GM06990 (cell line): Measurements from ENCODE around the gene PAX5.
A peak's percentile ranks its signal among the peaks of the same experiment; 100 is the strongest.

Experiments
- DNase-seq: peaks from one replicate; pipeline ENCODE4 v3.0.0-alpha.2; 2011; ENCODE audit not compliant: insufficient read length; ENCODE audit errors: extremely low read depth
- H3K27me3 ChIP-seq: replicated peaks from 2 replicates; pipeline ENCODE4 v1.6.0; 2011; ENCODE audit warnings: low read length; ENCODE audit not compliant: control insufficient read depth, insufficient read depth
- H3K36me3 ChIP-seq: 2 replicates; pipeline ENCODE4 v1.5.1; 2011; ENCODE audit warnings: low read length; ENCODE audit not compliant: control insufficient read depth, insufficient read depth
- H3K4me3 ChIP-seq: replicated peaks from 2 replicates; pipeline ENCODE4 v1.5.1; 2011; ENCODE audit warnings: low read depth, mild to moderate bottlenecking, control low read depth, low read length
- TF ChIP-seq, protein P1 (sequence below): IDR thresholded peaks from 2 replicates; pipeline ENCODE4 v1.5.1; 2011; ENCODE audit warnings: low read length, control low read depth, mild to moderate bottlenecking, inconsistent platforms; ENCODE audit not compliant: insufficient read depth, poor library complexity, severe bottlenecking

PAX5 gene

DNA sequence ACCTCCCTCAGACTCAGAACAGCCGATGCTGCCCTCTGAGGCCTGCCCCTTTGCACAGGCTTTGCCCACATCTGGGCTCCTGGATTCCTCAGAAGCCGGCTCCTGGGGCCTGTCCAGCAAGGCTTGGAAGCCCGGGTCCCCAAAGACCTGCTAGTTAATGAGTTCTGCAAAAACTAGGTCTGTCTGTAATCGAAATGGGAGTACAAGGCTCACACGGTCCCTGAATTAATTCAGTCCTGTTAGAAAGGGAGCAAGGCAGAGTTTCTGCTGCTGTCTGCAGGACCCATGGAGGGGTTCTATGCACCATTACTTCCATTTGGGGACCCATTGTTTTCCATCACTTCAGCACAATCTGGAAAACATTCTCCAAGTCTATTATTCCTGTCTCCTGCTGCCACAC is 239.6 kb downstream of the PAX5 start:
- TF ChIP-seq, protein P1, sequence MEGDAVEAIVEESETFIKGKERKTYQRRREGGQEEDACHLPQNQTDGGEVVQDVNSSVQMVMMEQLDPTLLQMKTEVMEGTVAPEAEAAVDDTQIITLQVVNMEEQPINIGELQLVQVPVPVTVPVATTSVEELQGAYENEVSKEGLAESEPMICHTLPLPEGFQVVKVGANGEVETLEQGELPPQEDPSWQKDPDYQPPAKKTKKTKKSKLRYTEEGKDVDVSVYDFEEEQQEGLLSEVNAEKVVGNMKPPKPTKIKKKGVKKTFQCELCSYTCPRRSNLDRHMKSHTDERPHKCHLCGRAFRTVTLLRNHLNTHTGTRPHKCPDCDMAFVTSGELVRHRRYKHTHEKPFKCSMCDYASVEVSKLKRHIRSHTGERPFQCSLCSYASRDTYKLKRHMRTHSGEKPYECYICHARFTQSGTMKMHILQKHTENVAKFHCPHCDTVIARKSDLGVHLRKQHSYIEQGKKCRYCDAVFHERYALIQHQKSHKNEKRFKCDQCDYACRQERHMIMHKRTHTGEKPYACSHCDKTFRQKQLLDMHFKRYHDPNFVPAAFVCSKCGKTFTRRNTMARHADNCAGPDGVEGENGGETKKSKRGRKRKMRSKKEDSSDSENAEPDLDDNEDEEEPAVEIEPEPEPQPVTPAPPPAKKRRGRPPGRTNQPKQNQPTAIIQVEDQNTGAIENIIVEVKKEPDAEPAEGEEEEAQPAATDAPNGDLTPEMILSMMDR, result no peak
- Histone ChIP-seq H3K36me3 (no peaks in the 10 kb centered on the region), H3K27me3 (no peaks in the 10 kb centered on the region), H3K4me3 (no peak overlapping the region)
- no peak for DNase-seq

DNA sequence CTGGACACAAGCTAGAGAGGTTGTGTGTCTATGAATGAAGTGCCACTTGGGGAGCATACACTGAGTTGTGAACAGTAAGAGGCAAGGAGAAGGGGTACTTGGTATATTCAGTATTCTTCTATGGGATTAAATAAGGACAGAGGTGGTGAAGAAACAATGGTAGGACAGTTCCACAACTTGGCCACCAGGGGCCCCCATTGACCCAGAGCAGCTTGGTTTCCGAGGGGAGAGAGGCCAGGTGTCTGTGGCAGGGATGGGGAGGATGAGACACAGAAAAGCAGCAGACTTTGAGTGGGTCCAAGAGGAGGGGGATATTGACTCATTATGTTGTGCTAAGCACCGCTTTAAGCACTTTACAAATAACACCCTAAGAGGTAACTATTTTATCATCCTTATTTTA is 240.8 kb downstream of the PAX5 start:
- no peak for DNase-seq
- TF ChIP-seq, protein P1, result peak; percentile 32
- Histone ChIP-seq H3K36me3 (no peaks in the 10 kb centered on the region), H3K4me3 (no peak overlapping the region), H3K27me3 (no peaks in the 10 kb centered on the region)

GRCh38 chr9:36791222-36791950 is 242.7 kb downstream of the PAX5 start:
- TF ChIP-seq, protein P1, result no peak
- Histone ChIP-seq H3K36me3 (no peaks in the 10 kb centered on the region), H3K27me3 (no peaks in the 10 kb centered on the region), H3K4me3 (no peak overlapping the region)
- DNase-seq, result no peak

DNA sequence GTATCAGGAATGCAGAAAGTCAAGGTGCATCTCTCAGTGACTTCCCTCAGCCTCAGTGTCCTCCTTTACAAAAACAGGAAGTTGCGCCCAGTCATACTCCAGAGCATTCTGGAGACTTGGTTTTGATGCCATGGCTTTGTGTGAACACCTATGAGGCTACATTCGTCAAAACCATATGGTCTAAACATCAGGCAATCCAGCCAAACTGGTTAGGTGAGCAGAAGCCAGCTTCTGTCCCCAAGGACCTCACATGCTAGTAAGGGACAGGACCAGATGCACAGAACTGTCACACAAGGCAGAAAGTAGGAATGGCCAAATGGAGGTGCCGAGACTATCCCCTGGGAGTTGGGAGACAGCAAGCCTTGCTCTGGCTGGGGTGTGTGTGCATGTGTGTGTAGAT is 244.2 kb downstream of the PAX5 start:
- Histone ChIP-seq H3K27me3 (no peaks in the 10 kb centered on the region), H3K36me3 (no peaks in the 10 kb centered on the region), H3K4me3 (no peak overlapping the region)
- TF ChIP-seq, protein P1, result no peak
- no peak for DNase-seq

DNA sequence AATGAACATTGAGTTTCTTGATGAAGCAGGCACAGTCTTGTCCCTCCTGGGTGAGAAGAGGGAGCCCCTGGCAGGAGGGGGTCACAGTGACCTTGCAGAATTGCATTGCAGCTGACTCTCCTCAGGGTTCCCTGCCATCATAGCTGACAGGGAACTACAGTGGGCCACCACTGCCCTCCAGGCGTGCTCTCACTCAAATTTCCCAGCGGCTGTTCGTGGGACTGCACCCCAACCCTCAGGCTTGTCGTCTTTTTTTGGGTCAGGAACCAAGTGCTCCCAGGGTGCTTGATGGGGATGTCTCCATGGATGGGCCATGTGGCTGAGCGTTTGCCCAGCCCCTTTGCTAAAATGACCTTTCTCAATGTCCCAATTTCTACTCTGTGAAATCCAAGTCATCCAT is 245.5 kb downstream of the PAX5 start:
- H3K4me3 ChIP-seq, result no peak overlapping the region
- DNase-seq, result peak; percentile 13
- TF ChIP-seq, protein P1, result peak; percentile 33
- no peaks in the 10 kb centered on the region for H3K27me3 ChIP-seq
- H3K36me3 ChIP-seq, result no peaks in the 10 kb centered on the region

- TF ChIP-seq, protein P1, result no peak
- H3K27me3 ChIP-seq, result no peaks in the 10 kb centered on the region
Measured at GRCh38 chr9:36787709-36788108, 246.4 kb downstream of the PAX5 start.

More at GRCh38 chr9:36787709-36788108, 246.4 kb downstream of the PAX5 start:
- Histone ChIP-seq H3K36me3 (no peaks in the 10 kb centered on the region), H3K4me3 (no peak overlapping the region)
- no peak for DNase-seq
